Measurements from ENCODE around the gene TRIM44.

DNA sequence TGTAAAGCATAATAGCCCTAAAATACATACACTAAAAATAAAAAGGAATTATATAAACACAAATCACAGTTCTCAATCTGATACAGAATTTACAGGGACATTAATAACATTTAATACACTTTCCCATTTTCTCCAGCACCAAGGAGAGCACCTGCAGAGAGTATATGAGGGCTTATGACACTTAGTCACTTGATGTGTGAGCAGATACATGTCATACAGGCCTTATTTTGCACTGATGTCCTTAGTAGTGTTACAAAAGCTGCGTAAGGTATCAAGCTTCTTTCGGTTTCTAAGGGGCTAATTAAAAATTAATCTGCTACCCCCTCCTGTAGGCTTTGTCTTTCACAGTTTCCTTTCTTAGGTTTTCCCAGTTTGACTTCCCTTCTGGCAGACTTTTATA is 61.3 kb downstream of the TRIM44 start:
- TF ChIP-seq POLR2AphosphoS5 (IDR thresholded peaks at IDR 0.05) (no peak), EP300 (IDR thresholded peaks at IDR 0.05) (no peak), POLR2A (IDR thresholded peaks at IDR 0.05; ENCODE audit: low read depth) (no peak)
- TF ChIP-seq, protein P1, sequence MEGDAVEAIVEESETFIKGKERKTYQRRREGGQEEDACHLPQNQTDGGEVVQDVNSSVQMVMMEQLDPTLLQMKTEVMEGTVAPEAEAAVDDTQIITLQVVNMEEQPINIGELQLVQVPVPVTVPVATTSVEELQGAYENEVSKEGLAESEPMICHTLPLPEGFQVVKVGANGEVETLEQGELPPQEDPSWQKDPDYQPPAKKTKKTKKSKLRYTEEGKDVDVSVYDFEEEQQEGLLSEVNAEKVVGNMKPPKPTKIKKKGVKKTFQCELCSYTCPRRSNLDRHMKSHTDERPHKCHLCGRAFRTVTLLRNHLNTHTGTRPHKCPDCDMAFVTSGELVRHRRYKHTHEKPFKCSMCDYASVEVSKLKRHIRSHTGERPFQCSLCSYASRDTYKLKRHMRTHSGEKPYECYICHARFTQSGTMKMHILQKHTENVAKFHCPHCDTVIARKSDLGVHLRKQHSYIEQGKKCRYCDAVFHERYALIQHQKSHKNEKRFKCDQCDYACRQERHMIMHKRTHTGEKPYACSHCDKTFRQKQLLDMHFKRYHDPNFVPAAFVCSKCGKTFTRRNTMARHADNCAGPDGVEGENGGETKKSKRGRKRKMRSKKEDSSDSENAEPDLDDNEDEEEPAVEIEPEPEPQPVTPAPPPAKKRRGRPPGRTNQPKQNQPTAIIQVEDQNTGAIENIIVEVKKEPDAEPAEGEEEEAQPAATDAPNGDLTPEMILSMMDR (IDR thresholded peaks at IDR 0.05): no peak
